Stimulated activated CD8-positive, alpha-beta memory T cell treated with anti-CD3 and anti-CD28 coated beads, Interleukin-2, amount 100 ng/mL, for 48 hours (primary cell): Measurements from ENCODE around the gene CEMIP2.

Source experiments
- DNase-seq, 2 donors: peaks; one replicate each; pipeline ENCODE4 v3.0.0-alpha.2; 2020; ENCODE audit warnings: low read depth in 2 of 2

The CEMIP2 gene

DNA sequence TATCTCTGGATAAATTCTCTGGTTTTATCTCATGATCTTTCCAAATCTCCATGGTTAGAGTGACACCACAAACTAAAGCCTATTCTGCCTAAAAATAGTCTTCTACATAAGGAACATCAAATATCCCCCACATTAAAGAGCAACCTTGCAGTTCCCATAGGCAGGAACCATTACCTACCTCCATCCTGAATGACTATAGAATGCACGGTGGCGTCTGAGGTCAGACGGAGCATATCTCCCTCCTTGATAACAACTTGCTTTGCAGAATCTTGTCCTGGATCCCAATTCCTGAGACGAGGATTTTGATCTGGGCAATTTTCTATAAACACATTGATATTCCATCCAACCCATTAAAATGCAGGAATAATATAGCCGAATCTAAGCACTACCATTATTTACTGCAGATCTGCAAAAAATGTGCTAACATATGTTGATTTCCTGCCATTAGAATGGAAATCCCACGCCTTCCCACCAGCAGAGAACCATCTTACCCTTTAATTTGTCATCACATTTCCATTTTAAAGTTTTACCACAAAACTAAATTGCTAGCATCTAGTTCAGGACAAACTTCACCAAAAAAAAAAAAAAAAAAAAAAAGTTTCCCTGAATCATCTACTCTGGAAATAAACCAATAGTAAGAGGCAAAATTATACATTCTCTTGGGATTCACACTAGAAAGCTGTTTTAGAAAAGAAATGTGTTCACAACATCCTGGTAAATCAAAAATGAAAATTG, 22.1 kb downstream of the CEMIP2 start:
- no peak for DNase-seq

DNA sequence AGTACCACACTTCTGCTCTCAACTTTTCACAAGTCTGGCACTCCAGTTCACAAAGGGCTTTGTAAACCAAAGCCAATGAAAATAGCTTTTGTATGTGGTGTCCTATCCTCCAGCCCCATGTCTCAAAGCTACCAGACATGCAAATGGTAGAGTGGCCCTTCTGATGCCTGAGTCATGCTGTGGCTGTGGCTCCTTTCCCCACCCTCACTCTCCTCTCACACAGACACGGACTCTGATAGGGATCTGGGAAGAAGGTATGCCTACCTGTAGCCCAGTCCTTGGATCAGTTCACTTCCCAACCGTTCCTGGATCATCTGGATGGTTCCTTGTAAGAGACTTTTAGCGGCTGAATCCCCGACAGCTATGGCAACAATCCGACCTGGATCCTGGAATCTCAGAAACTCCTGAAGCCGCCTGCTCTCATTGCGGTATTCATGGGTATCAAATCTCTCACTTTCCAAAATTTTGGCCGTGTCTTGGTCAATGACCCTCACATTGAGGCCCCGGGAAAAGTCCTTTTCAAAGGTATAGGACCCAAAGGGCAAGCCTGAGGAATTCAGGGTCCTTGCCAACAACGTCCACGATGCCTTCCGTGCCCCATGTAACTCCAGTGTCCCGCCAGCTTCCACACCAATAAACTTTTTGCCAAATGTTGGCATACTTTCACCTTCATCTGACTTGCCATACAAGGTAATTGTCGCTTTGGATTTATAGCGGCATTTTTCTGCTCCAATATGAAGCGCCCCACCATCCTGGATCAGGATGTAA, 23.4 kb downstream of the CEMIP2 start:
- DNase-seq, result no peak

GRCh38 chr9:71743882-71744281, 24.4 kb downstream of the CEMIP2 start:
- no peak for DNase-seq

GRCh38 chr9:71743217-71743705, 25.1 kb downstream of the CEMIP2 start:
- no peak for DNase-seq

DNA sequence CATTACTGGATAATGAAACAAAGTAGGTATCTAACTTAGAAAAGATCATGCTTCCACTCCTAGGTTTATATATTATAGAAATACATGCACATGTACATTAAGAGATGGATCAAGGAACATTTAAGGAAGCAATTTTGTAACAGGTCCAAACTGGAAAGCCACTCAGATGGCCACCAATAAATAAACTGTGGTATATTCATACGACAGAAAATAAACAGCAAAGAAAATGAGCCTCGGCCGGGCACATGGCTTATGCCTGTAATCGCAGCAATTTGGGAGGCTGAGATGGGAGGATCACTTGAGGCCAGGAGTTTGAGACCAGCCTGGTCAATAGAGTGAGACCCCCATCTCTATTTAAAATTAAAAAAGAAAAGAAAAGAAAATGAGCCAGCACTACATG, 25.6 kb downstream of the CEMIP2 start:
- DNase-seq, result no peak

DNA sequence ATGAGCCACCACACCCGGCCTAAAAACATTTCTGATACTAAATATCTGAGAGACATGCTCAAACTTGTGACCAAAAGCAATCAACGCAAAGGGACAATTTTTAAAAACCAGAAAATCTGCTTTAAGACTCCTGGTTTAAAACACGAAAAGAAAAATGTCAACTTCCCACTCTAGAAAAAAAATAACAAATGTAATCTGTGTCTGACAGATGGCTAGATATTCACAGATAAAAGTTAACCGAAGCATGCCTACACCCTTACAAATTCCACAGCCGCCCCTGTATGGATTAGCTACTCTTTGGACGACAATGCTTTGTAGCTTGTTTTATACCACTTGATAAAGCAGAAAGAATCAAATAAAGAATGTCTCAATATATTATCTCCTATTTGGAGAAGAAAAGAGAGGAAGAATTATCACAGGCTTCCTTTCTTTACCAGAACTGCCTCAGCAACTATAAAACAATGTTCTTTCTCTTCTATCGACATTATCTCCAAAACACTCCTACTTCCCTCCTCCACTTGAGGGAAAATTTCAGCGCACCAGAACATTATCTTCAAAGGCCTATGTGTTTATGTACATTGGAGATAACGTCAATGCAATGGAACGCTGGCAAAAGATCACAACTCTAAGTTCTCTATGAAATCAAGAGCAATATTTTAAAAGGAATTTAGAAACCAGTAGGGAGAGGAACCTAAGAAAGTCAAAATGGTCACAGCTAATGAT, 26.2 kb downstream of the CEMIP2 start:
- no peak for DNase-seq

- DNase-seq, result no peak
These were observed 28.1 kb downstream of the CEMIP2 start for GRCh38 chr9:71740199-71740598.

- DNase-seq, result no peak
These were observed 30.9 kb downstream of the CEMIP2 start for GRCh38 chr9:71737455-71737854.

- DNase-seq, result no peak
These were observed 32.1 kb downstream of the CEMIP2 start for GRCh38 chr9:71736236-71736635.

DNA sequence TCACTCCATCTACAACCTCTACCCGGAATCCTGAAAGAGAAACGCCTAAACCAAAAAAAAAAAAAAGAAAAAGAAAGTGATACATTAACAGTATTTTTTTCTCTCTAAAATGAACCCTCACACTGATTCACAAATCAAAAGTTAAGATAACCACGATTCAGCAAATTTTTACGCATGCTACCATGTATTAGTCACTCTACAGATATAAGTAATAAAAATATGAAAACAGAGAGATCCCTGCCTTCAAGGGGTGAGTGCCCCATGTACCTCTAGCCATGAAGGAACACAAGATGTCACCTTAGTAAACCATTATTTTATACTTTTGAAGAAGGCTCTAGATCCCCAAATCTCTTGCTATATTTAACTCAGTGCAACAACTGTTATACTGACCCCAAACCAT, 33.4 kb downstream of the CEMIP2 start:
- DNase-seq, result no peak

DNA sequence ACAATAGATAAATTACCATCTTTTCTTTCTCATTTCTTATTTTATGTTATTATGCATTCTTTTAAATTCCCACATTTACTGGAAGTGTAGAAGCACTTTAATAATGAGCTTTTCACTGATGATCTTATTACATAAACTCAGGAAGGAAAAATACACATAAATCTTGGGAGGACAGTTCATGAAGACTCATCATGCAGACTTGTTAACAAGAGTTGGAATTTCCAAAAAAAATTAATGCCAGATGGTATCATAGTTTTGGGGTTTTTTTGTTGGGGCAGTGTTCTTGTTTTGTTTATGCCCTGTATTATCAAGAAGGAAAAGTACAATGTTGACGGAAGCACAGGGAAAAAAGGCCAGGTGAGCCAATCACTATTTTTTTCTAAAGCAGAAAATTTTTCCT, 35.1 kb downstream of the CEMIP2 start:
- no peak for DNase-seq

GRCh38 chr9:71729816-71730526, 38.3 kb downstream of the CEMIP2 start:
- no peak for DNase-seq

GRCh38 chr9:71726723-71727122, 41.6 kb downstream of the CEMIP2 start:
- no peak for DNase-seq

DNA sequence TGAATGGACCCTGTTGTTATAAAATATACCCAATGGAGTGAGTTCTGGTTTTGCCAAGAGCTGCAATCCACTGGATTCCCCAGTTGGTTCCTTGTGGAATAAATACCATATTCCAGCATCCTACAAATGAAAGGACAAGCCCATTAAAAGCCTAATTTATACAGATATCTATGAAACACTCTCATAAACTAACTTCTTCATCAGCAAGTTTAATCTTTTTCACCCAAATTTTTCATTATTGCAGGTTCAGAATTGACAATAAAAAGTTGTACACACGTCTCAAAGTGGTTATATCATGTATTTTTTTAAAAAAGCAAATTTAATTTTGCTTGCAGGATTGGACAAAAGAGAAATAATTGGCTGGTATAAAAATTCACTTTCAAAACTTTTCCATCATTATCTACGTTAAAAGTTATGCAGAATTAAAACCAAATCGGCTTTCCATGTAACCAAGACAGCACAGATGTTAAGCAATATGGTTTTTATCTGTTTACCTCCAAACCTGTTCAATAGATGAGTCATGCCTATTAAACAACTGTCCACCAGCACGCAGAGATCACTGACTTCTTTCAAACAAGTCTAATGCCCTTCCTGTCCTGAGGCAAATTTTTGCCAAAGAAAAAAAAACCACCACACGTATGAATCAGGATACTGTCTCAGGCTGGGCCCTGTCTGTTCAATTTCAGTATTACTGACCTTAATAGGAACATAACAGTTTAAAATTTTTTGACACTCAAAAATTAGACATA, 42.5 kb downstream of the CEMIP2 start:
- DNase-seq, result no peak

- DNase-seq, result no peak
These were observed 46.5 kb downstream of the CEMIP2 start for GRCh38 chr9:71721855-71722254.

GRCh38 chr9:71719562-71719961, 48.8 kb downstream of the CEMIP2 start:
- DNase-seq, result no peak

- DNase-seq, result no peak
These were observed 49.2 kb downstream of the CEMIP2 start for GRCh38 chr9:71719088-71719487.

DNA sequence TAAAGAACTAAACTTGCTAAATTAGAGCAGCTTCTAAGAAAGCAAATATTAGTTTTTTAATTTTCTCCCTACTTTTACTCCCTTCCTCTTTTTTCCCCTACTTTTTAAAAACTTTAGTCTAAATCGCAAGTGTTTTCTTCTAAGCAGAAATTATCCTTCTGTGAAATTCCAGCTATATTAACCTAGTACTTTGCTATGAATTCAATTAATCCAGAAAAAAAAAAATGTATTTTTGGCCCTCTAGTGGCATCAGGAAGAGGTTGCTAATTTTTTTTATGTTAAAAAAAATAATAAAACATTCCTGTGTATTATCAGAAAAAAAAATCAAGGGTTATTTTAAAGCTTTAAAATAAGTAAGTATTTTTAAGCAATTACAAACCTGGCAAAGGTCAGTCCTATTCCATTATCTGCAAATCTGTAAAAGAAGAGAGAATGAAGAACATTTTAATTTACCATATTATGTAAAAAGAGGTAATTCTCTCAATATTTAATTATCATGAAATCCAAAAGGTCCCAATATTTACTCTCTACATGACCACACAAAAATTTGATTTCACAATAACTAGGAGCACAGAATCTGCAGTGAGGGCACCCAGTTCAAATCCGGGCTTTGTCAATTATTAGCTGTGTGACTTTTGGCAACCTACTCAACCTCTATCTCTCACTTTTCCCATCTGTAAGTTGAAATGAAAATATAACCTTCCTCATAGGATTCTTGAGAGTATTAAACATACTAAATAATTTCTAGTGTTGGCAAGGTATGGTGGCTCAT, 52.0 kb downstream of the CEMIP2 start:
- DNase-seq, result no peak

DNA sequence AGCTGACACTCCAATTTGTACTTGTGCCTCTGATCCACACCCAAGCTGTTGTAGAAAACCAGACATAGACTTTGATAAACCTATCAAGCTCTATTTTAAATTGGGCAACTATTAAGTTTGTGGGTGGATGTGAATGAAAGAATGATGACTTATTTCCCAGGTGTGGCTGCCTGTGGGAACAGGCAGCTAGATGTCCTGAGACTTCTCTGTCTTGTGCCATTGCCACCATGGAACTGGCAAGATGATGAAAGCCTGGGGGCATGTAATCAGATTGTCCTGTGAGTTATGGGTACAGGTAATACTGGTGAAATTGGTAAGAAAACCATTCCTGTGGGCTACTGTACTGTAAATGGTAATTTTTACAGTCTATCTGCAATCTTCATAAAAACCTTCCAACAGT, 57.5 kb downstream of the CEMIP2 start:
- DNase-seq, result no peak

DNA sequence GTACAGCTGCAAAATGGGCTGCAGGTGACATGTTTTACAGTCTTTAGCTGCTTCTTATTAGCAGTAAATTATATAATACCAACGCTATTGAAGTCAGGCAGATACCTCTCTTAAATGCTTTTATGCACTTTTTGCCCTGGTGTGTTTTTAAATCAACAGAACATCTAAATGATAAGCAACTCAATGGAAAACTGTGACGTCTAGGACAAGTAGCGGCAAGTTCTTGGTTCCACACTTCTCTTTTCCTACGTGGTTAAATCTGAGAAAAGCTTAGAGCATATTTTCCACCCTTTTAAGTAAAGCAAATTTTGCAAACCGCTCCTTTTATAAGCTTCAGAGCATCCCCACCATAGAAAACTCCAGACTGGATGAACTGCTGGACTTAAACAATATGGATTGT, 58.1 kb downstream of the CEMIP2 start:
- DNase-seq, result no peak
